SJCRH30 (cell line): Measurements from ENCODE around the gene NEU2. TPM values are rescaled to one million over a fixed set of nuclear protein-coding genes. Genes with fewer than 3 reads are reported as not detected.

ENCODE experiments used
- DNase-seq, 2 experiments: peaks; one replicate each; pipeline ENCODE4 v3.0.0-alpha.2; 2015 to 2020
- H3K27ac ChIP-seq: fragments of 250-450 bp; sonication (Bioruptor Pico); 2 replicates; pipeline ENCODE4 v1.5.1; 2020; ENCODE audit warnings: mild to moderate bottlenecking, moderate library complexity
- H3K27me3 ChIP-seq: fragments of 250-450 bp; sonication (Bioruptor Pico); 2 replicates; pipeline ENCODE4 v1.5.1; 2020; ENCODE audit warnings: mild to moderate bottlenecking, moderate library complexity
- H3K36me3 ChIP-seq: fragments of 250-450 bp; sonication (Bioruptor Pico); 2 replicates; pipeline ENCODE4 v1.5.1; 2020; ENCODE audit warnings: mild to moderate bottlenecking, moderate library complexity
- H3K4me1 ChIP-seq: fragments of 250-450 bp; sonication (Bioruptor Pico); 2 replicates; pipeline ENCODE4 v1.5.1; 2020; ENCODE audit warnings: mild to moderate bottlenecking, moderate library complexity
- H3K4me3 ChIP-seq: fragments of 250-450 bp; sonication (Bioruptor Pico); 2 replicates; pipeline ENCODE4 v1.5.1; 2020; ENCODE audit warnings: mild to moderate bottlenecking, moderate library complexity
- H3K9me3 ChIP-seq: fragments of 250-450 bp; sonication (Bioruptor Pico); replicated peaks from 2 replicates; pipeline ENCODE4 v1.5.1; 2020; ENCODE audit warnings: mild to moderate bottlenecking, moderate library complexity
- total RNA-seq: library from RNA; depleted of rRNA; stranded (reverse); fragments of >200 nt; shearing (Covaris generic); gene quantifications from 2 replicates; pipeline ENCODE4 v1.2.3, GENCODE V29; 2014; rRNA removed

The NEU2 gene
- total RNA-seq, result not detected in 2 replicates

DNA sequence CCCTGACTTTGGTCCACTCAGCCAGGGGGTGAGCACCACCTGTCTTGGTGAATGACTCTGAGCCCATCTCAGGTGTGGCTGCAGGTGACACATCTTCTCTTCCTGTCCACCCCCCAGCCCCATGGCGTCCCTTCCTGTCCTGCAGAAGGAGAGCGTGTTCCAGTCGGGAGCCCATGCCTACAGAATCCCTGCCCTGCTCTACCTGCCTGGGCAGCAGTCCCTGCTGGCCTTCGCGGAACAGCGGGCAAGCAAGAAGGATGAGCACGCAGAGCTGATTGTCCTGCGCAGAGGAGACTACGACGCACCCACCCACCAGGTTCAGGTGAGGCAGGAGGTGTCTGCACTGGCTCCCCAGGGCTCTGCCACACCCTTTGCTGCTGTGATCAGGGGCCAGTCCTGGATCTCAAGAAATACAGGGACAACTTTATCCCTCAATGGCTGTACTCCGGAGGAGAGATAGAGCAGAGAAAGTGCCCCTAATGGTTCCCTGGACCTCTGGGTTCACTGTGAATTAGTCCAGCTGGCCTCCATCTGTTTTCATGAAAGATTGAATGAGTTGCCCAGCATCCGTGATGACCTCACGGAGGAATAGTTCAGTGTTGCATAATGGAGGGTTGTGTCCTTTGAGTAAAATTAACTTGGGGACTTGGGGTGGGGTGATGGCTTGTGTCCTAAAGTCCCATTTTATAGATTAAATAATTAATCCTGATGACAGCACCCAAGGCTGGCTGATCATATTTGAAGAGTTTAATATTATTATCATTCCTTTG lies at the start of gene NEU2:
TSS of gene NEU2 (plus strand) at position 122 of the 770 bp plus-strand sequence. CDS start at position 122, 0 bp downstream.
- Histone ChIP-seq H3K4me1 (no peaks in the 10 kb centered on the region), H3K27ac (no peak within 1 kb of the TSS), H3K9me3 (no peaks in the 10 kb centered on the region), H3K36me3 (no peaks in the 10 kb centered on the region; the same call in 1 of the 2 replicates), H3K27me3 (peaks cover 7% of the 10 kb centered on the region; the same call in 1 of the 2 replicates), H3K4me3 (no peak within 1 kb of the TSS)
- DNase-seq, result no peak

DNA sequence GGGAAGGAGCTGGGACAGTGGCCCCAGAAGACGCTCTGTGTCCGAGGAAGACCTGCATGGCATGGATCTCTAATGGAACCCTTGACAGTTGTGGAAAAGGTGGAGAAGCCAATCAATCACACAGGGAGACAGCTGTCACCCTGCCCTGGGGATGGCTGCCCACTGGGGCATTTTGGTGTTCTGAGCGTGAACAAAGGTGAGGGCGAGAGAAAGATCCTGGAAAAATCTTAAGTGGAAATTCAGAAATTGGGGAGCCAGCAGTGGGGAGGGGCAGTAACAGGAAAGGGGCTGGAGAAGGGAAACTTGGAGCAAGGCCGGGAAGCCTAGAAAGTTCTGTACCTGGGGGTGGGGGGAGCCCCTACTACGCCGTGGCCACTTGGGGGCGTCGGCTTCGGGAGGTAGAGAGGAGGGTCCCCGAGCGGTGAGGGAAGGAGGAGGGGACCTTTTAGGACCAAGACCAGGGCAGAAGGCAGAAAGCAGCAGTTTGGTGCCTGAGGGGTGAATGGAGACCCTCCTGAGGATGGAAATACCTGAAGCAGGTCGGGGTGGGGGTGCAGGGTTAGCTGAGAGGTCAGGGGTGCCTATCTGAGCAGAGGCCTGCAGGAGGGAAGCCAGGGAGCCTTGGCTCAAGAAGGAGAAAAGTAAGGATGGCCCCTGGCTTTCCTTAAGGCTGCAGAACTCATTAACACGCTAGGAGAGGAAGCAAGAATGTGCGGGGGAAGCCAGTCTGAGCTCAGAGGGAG lies 49.4 kb upstream of the NEU2 start:
- Histone ChIP-seq H3K36me3 (no peaks in the 10 kb centered on the region), H3K4me1 (no peaks in the 10 kb centered on the region), H3K27me3 (no peaks in the 10 kb centered on the region), H3K4me3 (no peak overlapping the region), H3K9me3 (0 out of 2 replicates have a peak, but pooled peaks cover 6% of the 10 kb centered on the region), H3K27ac (no peak overlapping the region)
- DNase-seq, result no peak

DNA sequence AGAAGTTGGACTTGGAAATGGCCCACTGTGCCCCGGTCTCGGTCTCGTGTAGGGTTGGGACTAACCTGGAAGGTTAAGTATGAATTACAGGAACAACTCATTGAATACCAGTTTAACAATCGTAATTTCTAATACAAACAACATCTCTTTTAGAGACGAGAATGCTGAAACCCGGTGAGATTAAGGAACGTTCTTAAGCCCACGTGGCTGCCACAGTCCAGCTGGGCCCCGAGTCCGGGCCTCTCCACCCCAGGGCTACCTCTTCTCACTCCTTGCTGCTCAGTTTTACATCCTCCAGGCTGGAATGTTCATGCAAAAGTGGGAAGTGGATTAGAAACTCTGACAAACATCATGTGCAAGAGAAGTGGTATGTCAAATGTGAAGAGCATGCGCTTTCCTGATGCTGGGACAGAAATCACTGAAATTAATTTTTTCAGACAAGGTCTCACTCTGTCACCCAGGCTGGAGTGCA lies 48.8 kb upstream of the NEU2 start:
- Histone ChIP-seq H3K36me3 (no peaks in the 10 kb centered on the region), H3K4me3 (no peak overlapping the region), H3K27me3 (no peaks in the 10 kb centered on the region), H3K9me3 (0 out of 2 replicates have a peak, but pooled peaks cover 6% of the 10 kb centered on the region), H3K4me1 (no peaks in the 10 kb centered on the region; the same call in 1 of the 2 replicates), H3K27ac (no peak overlapping the region)
- DNase-seq, result no peak

DNA sequence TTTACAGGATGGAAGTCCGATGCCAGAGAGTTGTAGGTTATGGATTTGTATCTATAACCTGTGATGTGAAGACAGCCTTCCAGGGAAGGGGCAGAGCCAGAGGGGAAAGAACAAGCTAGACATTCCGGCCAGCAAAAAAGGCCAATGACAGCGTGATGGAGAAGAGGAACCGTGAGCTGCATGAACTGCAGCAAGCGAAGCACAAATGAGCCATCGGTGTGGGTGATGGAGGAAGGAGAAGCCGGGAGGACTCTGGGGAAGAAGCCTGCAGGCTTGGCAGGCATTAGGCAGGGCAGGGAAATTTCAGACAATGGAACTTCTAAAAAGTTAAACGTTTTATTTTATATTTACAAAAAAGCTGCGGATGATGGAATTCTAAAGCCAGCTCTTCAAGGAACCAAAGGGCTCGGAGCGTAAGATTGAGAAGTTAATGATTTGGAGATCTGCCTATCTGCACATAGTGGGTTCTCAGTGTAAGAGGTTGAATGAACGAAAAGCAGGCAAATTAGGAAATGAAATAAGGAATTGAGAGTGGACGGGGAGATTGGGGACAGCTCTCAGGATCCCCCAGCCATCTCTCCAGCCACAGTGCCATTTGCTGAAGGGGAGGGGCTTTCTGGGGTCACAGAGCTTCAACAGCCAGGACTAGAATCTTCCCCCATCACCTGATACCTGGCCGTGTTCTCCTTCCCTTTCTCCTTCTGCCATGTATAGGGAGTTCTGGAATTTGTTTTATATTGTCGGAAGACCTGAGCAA lies 47.8 kb upstream of the NEU2 start:
- Histone ChIP-seq H3K36me3 (no peaks in the 10 kb centered on the region), H3K4me1 (no peaks in the 10 kb centered on the region; the same call in 1 of the 2 replicates), H3K9me3 (0 out of 2 replicates have a peak, but pooled peaks cover 6% of the 10 kb centered on the region), H3K27me3 (no peaks in the 10 kb centered on the region), H3K4me3 (no peak overlapping the region), H3K27ac (no peak overlapping the region)
- DNase-seq, result no peak

DNA sequence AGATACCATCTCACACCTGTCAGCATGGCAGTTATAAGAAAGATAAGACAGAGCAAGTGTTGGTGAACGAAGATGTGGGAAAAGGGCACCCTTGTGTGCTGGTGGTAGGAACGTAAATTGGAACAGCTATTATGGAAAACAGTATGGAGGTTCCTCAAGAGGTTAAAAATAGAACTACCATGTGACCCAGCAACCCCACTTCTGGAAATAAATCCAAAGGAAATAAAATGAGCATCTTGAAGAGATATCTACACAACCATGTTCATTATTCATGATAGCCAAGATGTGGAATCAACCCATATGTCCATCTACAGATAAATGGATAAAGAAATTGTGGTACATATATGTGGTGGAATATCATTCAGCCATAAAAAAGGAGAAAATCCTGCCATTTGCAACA lies 46.3 kb upstream of the NEU2 start:
- H3K36me3 ChIP-seq, result no peaks in the 10 kb centered on the region
- no peak overlapping the region for H3K4me3 ChIP-seq
- H3K27ac ChIP-seq, result no peak overlapping the region
- no peaks in the 10 kb centered on the region; the same call in 1 of the 2 replicates for H3K4me1 ChIP-seq
- no peak for DNase-seq
- H3K27me3 ChIP-seq, result no peaks in the 10 kb centered on the region
- 0 out of 2 replicates have a peak, but pooled peaks cover 6% of the 10 kb centered on the region for H3K9me3 ChIP-seq

DNA sequence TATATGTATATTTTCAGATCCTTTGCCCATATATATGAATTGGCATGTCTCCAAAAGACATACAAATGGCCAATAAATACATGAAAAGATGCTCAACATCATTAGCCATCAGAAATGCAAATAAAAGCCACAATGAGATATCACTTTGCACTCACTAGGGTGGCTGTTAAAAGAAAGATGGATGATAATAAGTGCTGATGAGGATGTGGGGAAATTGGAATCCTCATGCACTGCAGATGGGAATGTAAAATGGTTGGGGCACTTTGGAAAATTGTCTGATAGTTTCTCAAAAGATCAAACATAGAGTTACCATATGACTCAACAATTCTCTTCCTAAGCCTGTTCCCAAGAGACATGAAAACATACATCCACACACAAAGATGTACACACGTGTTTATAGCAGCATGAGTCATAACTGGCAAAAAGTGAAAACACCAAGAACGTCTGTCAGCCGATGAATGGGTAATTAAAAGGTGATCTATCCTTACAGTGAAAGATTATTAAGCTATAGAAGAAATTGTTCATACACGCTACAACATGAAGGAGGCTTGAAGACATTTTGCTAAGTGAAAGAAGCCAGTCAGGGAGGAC lies 39.1 kb upstream of the NEU2 start:
- no peaks in the 10 kb centered on the region; the same call in 1 of the 2 replicates for H3K4me1 ChIP-seq
- no peaks in the 10 kb centered on the region for H3K36me3 ChIP-seq
- no peak overlapping the region for H3K27ac ChIP-seq
- no peak for DNase-seq
- no peaks in the 10 kb centered on the region for H3K9me3 ChIP-seq
- H3K4me3 ChIP-seq, result no peak overlapping the region
- H3K27me3 ChIP-seq, result no peaks in the 10 kb centered on the region

DNA sequence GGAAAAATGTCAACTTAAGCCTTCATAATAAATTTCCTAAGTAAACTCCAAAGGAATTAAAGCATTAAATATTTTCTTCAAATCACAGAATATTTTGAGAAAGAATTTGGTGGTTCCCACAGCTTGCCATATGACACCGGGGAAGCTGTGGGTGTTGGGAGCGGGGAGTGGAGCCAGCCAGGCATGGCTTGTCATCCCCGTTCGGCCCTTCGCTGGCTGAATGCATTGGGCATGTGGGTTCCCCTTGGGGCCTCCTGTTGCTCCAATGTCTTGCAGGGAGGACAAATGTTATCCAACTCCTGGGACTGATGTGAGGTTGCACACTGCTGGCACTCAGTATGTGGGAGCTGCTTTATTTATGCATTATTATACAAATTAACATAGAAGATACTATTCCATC lies 38.0 kb upstream of the NEU2 start:
- no peaks in the 10 kb centered on the region for H3K36me3 ChIP-seq

DNA sequence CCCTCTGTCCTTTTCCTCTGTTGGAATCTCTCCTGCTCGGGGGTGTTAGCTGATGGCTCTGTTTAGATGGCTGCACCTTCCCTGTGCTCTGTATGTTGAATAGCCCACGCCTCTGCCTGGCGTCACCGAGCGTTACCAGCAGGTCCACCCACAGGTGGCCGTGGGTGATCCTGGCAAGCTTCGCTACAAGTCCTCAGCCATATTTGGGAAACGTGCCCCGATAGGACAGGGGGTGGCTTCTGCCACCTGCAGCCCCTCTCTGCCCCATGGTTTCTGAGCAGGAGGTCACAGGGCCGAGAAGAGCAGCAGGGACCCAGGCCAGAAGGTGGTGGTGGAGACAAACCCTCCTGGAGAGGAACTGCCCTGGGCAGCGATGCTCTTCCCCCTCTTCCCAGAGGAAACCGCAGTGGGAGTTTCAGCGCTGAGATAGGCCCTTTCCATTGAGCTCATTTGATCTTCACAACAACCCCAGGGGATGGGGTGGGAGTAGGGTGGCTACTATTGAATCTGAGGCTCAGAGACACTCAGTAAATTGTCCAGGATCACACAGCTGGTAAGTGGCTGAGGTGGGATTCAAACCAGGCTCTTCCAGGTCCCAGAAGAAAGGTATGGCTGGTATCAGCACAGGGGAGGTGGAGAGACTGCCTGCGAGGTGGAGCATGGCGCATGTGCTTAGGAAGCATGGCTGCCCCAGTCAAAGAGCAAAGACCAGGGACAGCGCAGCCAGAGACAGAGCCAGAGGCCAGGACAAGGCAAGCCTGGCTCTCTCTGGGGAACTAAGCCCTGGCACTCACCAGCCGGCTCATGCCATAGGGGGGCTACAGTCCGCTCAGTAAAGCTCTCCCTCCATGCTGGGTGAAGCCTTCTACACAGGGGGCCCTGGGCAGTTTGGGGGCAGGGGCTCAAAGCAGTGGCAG lies 34.5 kb upstream of the NEU2 start:
- Histone ChIP-seq H3K4me1 (no peaks in the 10 kb centered on the region), H3K4me3 (no peak overlapping the region), H3K27me3 (no peaks in the 10 kb centered on the region), H3K27ac (no peak overlapping the region), H3K36me3 (no peaks in the 10 kb centered on the region), H3K9me3 (no peaks in the 10 kb centered on the region)
- DNase-seq, result no peak

More for the DNA sequence above, 38.0 kb upstream of the NEU2 start:
- no peak for DNase-seq
- Histone ChIP-seq H3K27me3 (no peaks in the 10 kb centered on the region), H3K4me3 (no peak overlapping the region), H3K4me1 (no peaks in the 10 kb centered on the region), H3K27ac (no peak overlapping the region), H3K9me3 (no peaks in the 10 kb centered on the region)

DNA sequence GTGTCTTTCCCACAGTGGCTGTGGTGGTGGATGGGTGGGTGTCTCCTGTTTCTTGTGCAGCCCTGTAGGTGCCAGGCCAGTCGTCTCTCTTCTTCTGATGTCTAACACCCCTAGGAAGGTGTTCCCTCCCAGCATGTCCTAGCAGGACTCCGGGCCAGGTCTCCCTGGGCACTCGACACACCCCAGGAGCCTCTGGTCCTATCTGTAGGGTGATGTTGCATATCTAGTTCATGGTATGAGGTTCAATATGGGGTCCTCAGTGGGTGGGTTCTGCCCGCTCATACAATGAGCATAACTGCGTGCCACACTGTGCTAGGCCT lies 33.8 kb upstream of the NEU2 start:
- no peak overlapping the region for H3K4me3 ChIP-seq
- no peaks in the 10 kb centered on the region for H3K27me3 ChIP-seq
- no peaks in the 10 kb centered on the region for H3K36me3 ChIP-seq
- H3K27ac ChIP-seq, result no peak overlapping the region
- no peaks in the 10 kb centered on the region for H3K9me3 ChIP-seq
- no peak for DNase-seq
- H3K4me1 ChIP-seq, result no peaks in the 10 kb centered on the region

DNA sequence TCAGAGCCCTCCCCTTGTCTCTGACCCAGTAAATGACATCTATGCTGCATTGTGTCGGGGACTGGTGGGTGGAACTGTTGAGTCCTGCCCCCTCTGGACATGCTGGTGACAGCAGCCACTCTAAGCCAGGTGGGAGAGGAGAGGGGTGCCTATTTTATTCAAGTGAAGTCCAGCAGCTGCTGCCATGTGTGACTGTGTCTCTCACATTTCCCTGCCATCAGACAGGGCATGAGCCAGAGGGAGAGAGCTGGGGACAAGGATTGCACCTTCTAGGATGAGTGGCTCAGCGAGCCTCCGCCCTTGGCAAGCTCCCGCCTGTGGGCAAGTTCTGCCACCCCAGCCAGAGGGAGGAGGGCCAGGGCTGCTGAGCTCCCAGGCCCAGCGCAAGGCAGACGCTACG lies 33.1 kb upstream of the NEU2 start:
- no peak overlapping the region for H3K27ac ChIP-seq
- DNase-seq, result no peak
- H3K4me3 ChIP-seq, result no peak overlapping the region
- H3K9me3 ChIP-seq, result no peaks in the 10 kb centered on the region
- no peaks in the 10 kb centered on the region for H3K4me1 ChIP-seq
- no peaks in the 10 kb centered on the region for H3K27me3 ChIP-seq
- H3K36me3 ChIP-seq, result no peaks in the 10 kb centered on the region

DNA sequence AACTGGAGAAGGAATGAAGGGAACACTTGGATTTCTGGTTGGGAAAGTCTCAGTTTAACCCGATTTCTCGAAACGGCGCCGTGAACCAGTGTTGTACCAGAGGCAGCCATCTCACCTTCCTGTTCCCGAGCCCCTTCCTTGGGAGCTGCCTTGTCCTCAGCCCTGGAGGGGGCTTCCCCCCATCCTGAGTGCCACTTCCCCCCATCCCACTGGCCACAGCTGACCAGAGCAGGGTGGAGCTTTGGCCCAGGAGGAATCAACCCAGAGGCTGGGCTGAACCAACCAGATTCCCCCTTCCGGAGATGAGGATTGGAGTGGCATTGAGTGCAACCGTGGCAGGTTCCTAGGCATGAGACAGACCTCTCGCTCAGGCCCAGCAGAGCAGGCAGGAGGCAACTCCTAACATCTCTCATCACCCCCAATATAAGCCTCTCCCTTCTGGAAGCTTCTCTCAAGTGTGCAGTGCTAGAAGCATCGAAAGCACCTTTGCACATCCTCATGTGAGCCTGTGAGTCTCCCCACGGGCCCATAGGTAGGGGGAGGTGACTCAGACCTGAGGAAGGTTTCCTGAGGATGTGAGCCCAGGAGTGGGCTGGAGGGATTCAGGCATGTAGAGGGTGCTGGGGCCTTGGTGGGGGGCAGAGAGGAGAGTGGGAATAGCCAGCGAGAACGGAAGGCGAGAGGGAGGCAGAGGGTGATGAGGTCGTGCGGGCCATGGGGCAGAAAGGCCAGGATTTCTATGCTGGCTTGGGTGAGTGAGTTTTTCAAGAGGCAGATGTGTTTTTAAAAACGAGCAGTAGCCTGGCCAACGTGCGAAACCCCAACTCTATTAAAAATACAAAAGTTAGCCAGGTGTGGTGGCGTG lies 31.4 kb upstream of the NEU2 start:
- Histone ChIP-seq H3K4me3 (no peak overlapping the region), H3K36me3 (no peaks in the 10 kb centered on the region), H3K4me1 (no peaks in the 10 kb centered on the region), H3K27ac (no peak overlapping the region), H3K9me3 (no peaks in the 10 kb centered on the region), H3K27me3 (no peaks in the 10 kb centered on the region)
- DNase-seq, result no peak

DNA sequence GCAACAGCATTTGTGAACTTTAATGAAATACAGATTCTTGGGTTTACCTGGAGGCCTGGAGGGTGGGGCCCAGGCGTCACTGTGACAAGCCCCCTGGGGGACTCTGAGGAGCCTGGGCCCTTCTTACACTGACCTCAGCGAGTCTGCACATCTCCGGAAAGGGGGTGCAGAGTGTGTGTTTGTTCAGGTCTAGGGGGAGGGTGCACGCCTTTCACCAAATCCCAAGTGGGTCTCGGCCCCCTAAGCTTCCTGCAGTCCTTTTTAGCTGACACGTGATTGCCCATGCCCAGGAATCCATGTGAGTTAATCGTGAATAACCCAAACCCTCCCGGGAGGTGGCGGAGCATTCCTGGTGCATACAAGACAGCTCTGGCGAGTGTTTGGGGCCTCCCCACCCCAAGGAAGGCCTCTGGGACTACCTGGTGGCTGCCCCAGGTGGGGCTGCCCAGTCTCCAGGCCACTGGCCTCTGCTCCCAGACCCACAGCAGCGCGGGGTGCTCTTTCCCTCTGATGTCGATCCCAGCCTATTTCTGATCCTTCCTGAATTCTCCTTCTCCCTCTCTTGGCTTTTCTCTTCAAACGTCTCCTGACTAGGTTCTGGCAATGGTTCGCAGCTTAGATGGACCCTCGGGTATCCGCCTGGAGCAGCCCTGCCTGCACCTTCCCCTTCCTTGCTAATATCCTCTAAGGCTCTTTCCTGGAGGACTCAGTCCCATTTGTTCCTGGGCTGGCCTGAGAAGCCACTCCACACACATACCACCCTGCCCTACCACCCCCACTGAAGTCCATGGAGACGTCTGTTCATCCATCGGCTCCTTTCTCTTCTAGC lies 29.4 kb upstream of the NEU2 start:
- no peak for DNase-seq
- Histone ChIP-seq H3K27me3 (no peaks in the 10 kb centered on the region), H3K4me3 (no peak overlapping the region), H3K27ac (no peak overlapping the region), H3K36me3 (no peaks in the 10 kb centered on the region), H3K4me1 (no peaks in the 10 kb centered on the region), H3K9me3 (no peaks in the 10 kb centered on the region)
